CD14-positive monocyte (primary cell): ENCODE data around the gene SEMA6D. TPM values are rescaled to one million over a fixed set of nuclear protein-coding genes. Genes with fewer than 3 reads are reported as not detected.

Source experiments
- DNase-seq, 3 donors: peaks; one replicate each; pipeline ENCODE4 v3.0.0-alpha.2; 2011 to 2022
- H2AFZ ChIP-seq: 2 replicates; pipeline ENCODE4 v1.6.0; 2012; ENCODE audit warnings: mild to moderate bottlenecking, low read depth, low read length, inconsistent platforms; ENCODE audit not compliant: insufficient read depth, poor library complexity, severe bottlenecking
- H3K27ac ChIP-seq, 2 donors: 1 replicate in 1 of 2; 2 replicates in 1 of 2; pipeline ENCODE4 v1.5.1; 2012 to 2013; ENCODE audit warnings: low read length in 2 of 2, control low read depth in 1 of 2, inconsistent platforms in 1 of 2, low read depth in 1 of 2, mild to moderate bottlenecking in 1 of 2
- H3K27me3 ChIP-seq, 2 donors: one replicate each; pipeline versions ENCODE4 v1.6.0 to v1.6.1; 2011 to 2013; ENCODE audit warnings: low read length in 2 of 2; ENCODE audit not compliant: control insufficient read depth in 2 of 2, insufficient read depth in 2 of 2
- H3K36me3 ChIP-seq, 2 donors: replicated peaks in 1 of 2; 1 replicate in 1 of 2; 2 replicates in 1 of 2; pipeline versions ENCODE4 v1.5.1 to v1.6.1; 2012 to 2013; ENCODE audit warnings: low read length in 2 of 2, control low read depth in 1 of 2, inconsistent platforms in 1 of 2, mild to moderate bottlenecking in 1 of 2; ENCODE audit not compliant: insufficient read depth in 2 of 2, control insufficient read depth in 1 of 2
- H3K4me1 ChIP-seq, 2 donors: 1 replicate in 1 of 2; 2 replicates in 1 of 2; pipeline versions ENCODE4 v1.5.1 to v1.6.1; 2012 to 2013; ENCODE audit warnings: low read length in 2 of 2, control low read depth in 1 of 2, inconsistent platforms in 1 of 2, mild to moderate bottlenecking in 1 of 2, moderate library complexity in 1 of 2; ENCODE audit not compliant: insufficient read depth in 2 of 2, control insufficient read depth in 1 of 2
- H3K4me2 ChIP-seq: replicated peaks from 2 replicates; pipeline ENCODE3; 2012; ENCODE audit warnings: low read length, moderate library complexity, mild to moderate bottlenecking; ENCODE audit not compliant: poor library complexity, severe bottlenecking; ENCODE audit errors: extremely low read depth
- H3K4me3 ChIP-seq, 3 experiments: fragments of 200-600 bp in 1 of 3; sonication (generic) in 1 of 3; replicated peaks in 1 of 3; 1 replicate in 2 of 3; 2 replicates in 1 of 3; pipeline ENCODE4 v1.5.1; 2011 to 2013; ENCODE audit warnings: low read length in 3 of 3, mild to moderate bottlenecking in 3 of 3, control low read depth in 2 of 3, low read depth in 2 of 3, inconsistent platforms in 1 of 3, moderate library complexity in 1 of 3
- H3K79me2 ChIP-seq: 2 replicates; pipeline ENCODE4 v1.6.0; 2012; ENCODE audit warnings: mild to moderate bottlenecking, control low read depth, inconsistent platforms, low read length, moderate library complexity; ENCODE audit not compliant: insufficient read depth
- H3K9ac ChIP-seq: 2 replicates; pipeline ENCODE4 v1.6.0; 2017; ENCODE audit warnings: low read length, mild to moderate bottlenecking; ENCODE audit not compliant: insufficient read depth, poor library complexity, severe bottlenecking
- H3K9me3 ChIP-seq, 2 donors: replicated peaks in 1 of 2; 1 replicate in 1 of 2; 2 replicates in 1 of 2; pipeline versions ENCODE4 v1.5.1 to v1.6.1; 2012 to 2013; ENCODE audit warnings: low read length in 2 of 2, control low read depth in 1 of 2; ENCODE audit not compliant: control insufficient read depth in 1 of 2, insufficient read depth in 1 of 2
- H4K20me1 ChIP-seq: 2 replicates; pipeline ENCODE4 v1.6.0; 2012; ENCODE audit warnings: mild to moderate bottlenecking, low read length, control low read depth, moderate library complexity; ENCODE audit not compliant: insufficient read depth
- H3K27ac Mint-ChIP-seq, 7 donors: one replicate each; pipeline ENCODE4 v1.8.0; 2020; ENCODE audit warnings: mild to moderate bottlenecking in 7 of 7, mixed read lengths in 7 of 7, moderate library complexity in 6 of 7, inconsistent platforms in 2 of 7
- H3K27me3 Mint-ChIP-seq, 3 donors: one replicate each; pipeline ENCODE4 v1.8.0; 2021 to 2022; ENCODE audit warnings: low read depth in 3 of 3, mild to moderate bottlenecking in 3 of 3, mixed read lengths in 3 of 3, moderate library complexity in 3 of 3, inconsistent platforms in 1 of 3
- H3K36me3 Mint-ChIP-seq, 2 donors: one replicate each; pipeline ENCODE4 v1.8.0; 2020; ENCODE audit warnings: mixed read lengths in 2 of 2, inconsistent platforms in 1 of 2, mild to moderate bottlenecking in 1 of 2
- H3K4me1 Mint-ChIP-seq: one replicate; pipeline ENCODE4 v1.8.0; 2020; ENCODE audit warnings: mild to moderate bottlenecking, mixed read lengths
- H3K4me3 Mint-ChIP-seq, 2 donors: one replicate each; pipeline ENCODE4 v1.8.0; 2020; ENCODE audit warnings: mild to moderate bottlenecking in 2 of 2, mixed read lengths in 2 of 2, moderate library complexity in 1 of 2
- H3K9me3 Mint-ChIP-seq, 7 donors: one replicate each; pipeline ENCODE4 v1.8.0; 2020 to 2022; ENCODE audit warnings: mixed read lengths in 7 of 7, mild to moderate bottlenecking in 6 of 7, moderate library complexity in 6 of 7, inconsistent platforms in 2 of 7
- WGBS: methylation state at CpG from one replicate; pipeline ENCODE4 v1.1.5; 2013; ENCODE audit warnings: missing lambda C conversion rate; ENCODE audit not compliant: insufficient coverage; 5-methylcytosine and 5-hydroxymethylcytosine counted together
- intact Hi-C, 2 donors: fragments of 100-400 bp; cut with micrococcal nuclease; formaldehyde crosslinking; loops; one replicate each; pipeline versions ENCODE4 v1.15.0 to v1.15.1; 2023
- polyA plus RNA-seq, 3 donors: library from polyadenylated mRNA; depleted of rRNA in 1 of 3; unstranded in 2 of 3; stranded (reverse) in 1 of 3; fragments of 300-500 nt in 2 of 3; fragments of >200 nt in 1 of 3; fragmentation: Illumina TruSeq in 2 of 3; gene quantifications; 1 replicate in 2 of 3; 2 replicates in 1 of 3; pipeline ENCODE4 v1.2.3, GENCODE V29; 2012 to 2021
- TF ChIP-seq, protein P1 (sequence below): fragments of 200-600 bp; IDR thresholded peaks from one replicate; pipeline ENCODE4 v1.8.0; 2022; ENCODE audit warnings: antibody characterized with exemption, mild to moderate bottlenecking

Gene SEMA6D
- polyA plus RNA-seq, 3 donors: not detected

DNA sequence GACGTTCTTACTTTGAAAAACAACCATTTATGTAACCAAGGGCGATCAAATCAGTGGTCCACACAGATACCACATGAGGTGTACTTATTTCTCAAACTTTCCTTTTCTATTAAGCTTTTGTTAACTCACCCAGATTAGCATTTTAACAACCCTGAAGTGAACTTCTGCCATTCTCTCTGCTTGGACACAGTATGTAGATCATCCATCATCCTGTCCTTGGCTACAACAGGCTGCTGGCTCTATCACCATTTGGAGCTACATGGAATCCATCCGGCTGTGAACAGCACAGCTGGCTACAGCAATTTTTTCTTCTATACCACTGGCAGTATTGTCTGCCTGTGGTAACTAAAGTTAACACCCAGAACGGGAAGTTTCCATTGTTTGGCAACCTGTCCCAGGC is 4.4 kb downstream of the SEMA6D start:
- intact Hi-C loops: no loop called here
- Histone ChIP-seq H3K4me2 (no peak overlapping the region), H3K79me2 (no peaks in the 10 kb centered on the region), H3K36me3 (no peaks in the 10 kb centered on the region), H3K9ac (no peak overlapping the region), H4K20me1 (no peaks in the 10 kb centered on the region), H3K27ac (no peak overlapping the region), H2AFZ (no peak overlapping the region), H3K4me3 (no peak overlapping the region), H3K27me3 (peaks cover 50 to 59% of the 10 kb centered on the region in 2 donors), H3K9me3 (peaks cover 0 to 17% of the 10 kb centered on the region in 2 donors), H3K4me1 (peaks cover 5 to 18% of the 10 kb centered on the region in 2 donors)
- Mint-ChIP-seq H3K27ac (no peak overlapping the region), H3K27me3 (peaks cover 32 to 57% (median 36%) of the 10 kb centered on the region in 3 donors), H3K36me3 (no peaks in the 10 kb centered on the region), H3K4me1 (peaks cover 17% of the 10 kb centered on the region), H3K9me3 (peaks cover 0 to 10% (median 7%) of the 10 kb centered on the region in 7 donors), H3K4me3 (no peak overlapping the region)
- DNase-seq: no peak
- TF ChIP-seq, protein P1, sequence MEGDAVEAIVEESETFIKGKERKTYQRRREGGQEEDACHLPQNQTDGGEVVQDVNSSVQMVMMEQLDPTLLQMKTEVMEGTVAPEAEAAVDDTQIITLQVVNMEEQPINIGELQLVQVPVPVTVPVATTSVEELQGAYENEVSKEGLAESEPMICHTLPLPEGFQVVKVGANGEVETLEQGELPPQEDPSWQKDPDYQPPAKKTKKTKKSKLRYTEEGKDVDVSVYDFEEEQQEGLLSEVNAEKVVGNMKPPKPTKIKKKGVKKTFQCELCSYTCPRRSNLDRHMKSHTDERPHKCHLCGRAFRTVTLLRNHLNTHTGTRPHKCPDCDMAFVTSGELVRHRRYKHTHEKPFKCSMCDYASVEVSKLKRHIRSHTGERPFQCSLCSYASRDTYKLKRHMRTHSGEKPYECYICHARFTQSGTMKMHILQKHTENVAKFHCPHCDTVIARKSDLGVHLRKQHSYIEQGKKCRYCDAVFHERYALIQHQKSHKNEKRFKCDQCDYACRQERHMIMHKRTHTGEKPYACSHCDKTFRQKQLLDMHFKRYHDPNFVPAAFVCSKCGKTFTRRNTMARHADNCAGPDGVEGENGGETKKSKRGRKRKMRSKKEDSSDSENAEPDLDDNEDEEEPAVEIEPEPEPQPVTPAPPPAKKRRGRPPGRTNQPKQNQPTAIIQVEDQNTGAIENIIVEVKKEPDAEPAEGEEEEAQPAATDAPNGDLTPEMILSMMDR: no peak
- 93% methylated on average over 4 of the region's 4 CpGs for WGBS

- Mint-ChIP-seq H3K27ac (no peak overlapping the region), H3K4me3 (no peak overlapping the region), H3K9me3 (peaks cover 0 to 2% (median 0%) of the 10 kb centered on the region in 7 donors), H3K4me1 (no peaks in the 10 kb centered on the region), H3K36me3 (no peaks in the 10 kb centered on the region), H3K27me3 (peaks cover 13 to 30% (median 17%) of the 10 kb centered on the region in 3 donors)
- no peaks in the 10 kb centered on the region for H3K36me3 ChIP-seq
- H3K27ac ChIP-seq: no peak overlapping the region
- WGBS: 89% methylated on average over 2 of the region's 2 CpGs
- no peak overlapping the region for H3K4me2 ChIP-seq
- H3K27me3 ChIP-seq: peaks cover 25 to 34% of the 10 kb centered on the region in 2 donors
- no peak for DNase-seq
- no peak overlapping the region for H3K9ac ChIP-seq
- no peaks in the 10 kb centered on the region for H3K79me2 ChIP-seq
- no peaks in the 10 kb centered on the region for H4K20me1 ChIP-seq
- TF ChIP-seq, protein P1: no peak
- H3K9me3 ChIP-seq: peaks cover 0 to under 1% of the 10 kb centered on the region in 2 donors
- no peaks in the 10 kb centered on the region for H3K4me1 ChIP-seq
- intact Hi-C loops: no loop called here
- H2AFZ ChIP-seq: no peak overlapping the region
- no peak overlapping the region for H3K4me3 ChIP-seq
Measured at GRCh38 chr15:47724346-47724745, 7.0 kb downstream of the SEMA6D start.
